Ishikawa (cell line): ENCODE measurements around the gene SELPLG.

Experiments used
- CEBPB ChIP-seq: IDR thresholded peaks from 2 replicates; pipeline ENCODE4 v1.6.1; 2012
- CREB1 ChIP-seq: IDR thresholded peaks from 2 replicates; pipeline ENCODE4 v1.6.1; 2012; ENCODE audit warnings: low read depth
- EGR1 ChIP-seq: IDR thresholded peaks from 2 replicates; pipeline ENCODE4 v1.6.1; 2012
- EP300 ChIP-seq: IDR thresholded peaks from 2 replicates; pipeline ENCODE4 v1.6.1; 2012; ENCODE audit warnings: borderline replicate concordance
- RAD21 ChIP-seq: IDR thresholded peaks from 2 replicates; pipeline ENCODE4 v1.6.1; 2012; ENCODE audit warnings: low read depth
- TAF1 ChIP-seq: IDR thresholded peaks from 2 replicates; pipeline ENCODE4 v1.6.1; 2012; ENCODE audit warnings: low read depth, mild to moderate bottlenecking
- YY1 ChIP-seq: IDR thresholded peaks from 2 replicates; pipeline ENCODE4 v1.6.1; 2012; ENCODE audit warnings: low read depth
- TF ChIP-seq, protein P1 (sequence below): IDR thresholded peaks from 2 replicates; pipeline ENCODE4 v1.6.1; 2012
- TF ChIP-seq, protein P2 (sequence below): IDR thresholded peaks from 2 replicates; pipeline ENCODE4 v1.6.1; 2012; ENCODE audit warnings: low read depth, mild to moderate bottlenecking

DNA sequence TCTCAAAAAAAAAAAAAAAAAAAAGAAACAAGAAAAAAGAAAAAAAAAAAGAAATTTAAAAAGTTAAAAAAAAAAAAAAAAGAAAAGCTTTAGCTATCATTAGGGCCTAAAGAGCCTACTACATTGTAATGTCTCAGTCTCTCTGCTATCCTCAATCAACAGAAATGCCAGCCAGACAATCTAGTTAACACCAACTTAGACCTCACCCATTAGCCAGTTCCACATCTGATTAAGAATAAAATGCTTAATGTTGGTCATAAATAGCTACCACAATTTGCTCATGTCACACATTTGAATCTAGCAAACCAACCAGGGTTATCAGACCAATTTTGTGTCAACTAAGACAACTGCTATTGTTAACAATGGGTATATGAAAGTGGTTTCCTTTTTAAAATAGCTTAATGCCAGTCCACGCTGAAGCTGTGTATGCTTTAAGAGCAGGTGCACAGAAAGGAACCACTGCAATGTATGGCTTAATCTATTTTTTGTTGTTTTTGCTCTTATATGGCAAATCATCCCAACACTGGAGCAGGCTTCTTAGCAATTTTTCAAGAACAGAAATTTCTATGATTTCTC, 45.5 kb upstream of the SELPLG start:
- TF ChIP-seq EP300 (no peak), EGR1 (no peak), CREB1 (no peak), TAF1 (no peak), CEBPB (no peak), RAD21 (no peak), YY1 (no peak)
- TF ChIP-seq, protein P1, sequence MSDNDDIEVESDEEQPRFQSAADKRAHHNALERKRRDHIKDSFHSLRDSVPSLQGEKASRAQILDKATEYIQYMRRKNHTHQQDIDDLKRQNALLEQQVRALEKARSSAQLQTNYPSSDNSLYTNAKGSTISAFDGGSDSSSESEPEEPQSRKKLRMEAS: no peak
- TF ChIP-seq, protein P2, sequence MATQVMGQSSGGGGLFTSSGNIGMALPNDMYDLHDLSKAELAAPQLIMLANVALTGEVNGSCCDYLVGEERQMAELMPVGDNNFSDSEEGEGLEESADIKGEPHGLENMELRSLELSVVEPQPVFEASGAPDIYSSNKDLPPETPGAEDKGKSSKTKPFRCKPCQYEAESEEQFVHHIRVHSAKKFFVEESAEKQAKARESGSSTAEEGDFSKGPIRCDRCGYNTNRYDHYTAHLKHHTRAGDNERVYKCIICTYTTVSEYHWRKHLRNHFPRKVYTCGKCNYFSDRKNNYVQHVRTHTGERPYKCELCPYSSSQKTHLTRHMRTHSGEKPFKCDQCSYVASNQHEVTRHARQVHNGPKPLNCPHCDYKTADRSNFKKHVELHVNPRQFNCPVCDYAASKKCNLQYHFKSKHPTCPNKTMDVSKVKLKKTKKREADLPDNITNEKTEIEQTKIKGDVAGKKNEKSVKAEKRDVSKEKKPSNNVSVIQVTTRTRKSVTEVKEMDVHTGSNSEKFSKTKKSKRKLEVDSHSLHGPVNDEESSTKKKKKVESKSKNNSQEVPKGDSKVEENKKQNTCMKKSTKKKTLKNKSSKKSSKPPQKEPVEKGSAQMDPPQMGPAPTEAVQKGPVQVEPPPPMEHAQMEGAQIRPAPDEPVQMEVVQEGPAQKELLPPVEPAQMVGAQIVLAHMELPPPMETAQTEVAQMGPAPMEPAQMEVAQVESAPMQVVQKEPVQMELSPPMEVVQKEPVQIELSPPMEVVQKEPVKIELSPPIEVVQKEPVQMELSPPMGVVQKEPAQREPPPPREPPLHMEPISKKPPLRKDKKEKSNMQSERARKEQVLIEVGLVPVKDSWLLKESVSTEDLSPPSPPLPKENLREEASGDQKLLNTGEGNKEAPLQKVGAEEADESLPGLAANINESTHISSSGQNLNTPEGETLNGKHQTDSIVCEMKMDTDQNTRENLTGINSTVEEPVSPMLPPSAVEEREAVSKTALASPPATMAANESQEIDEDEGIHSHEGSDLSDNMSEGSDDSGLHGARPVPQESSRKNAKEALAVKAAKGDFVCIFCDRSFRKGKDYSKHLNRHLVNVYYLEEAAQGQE: no peak
